Neural cell (in vitro differentiated cells): Measurements from ENCODE around the gene ARHGAP18. TPM values are rescaled to one million over a fixed set of nuclear protein-coding genes. Genes with fewer than 3 reads are reported as not detected.

Source experiments
- H2AFZ ChIP-seq: fragments of 200-600, 300-800 bp; sonication (generic), shearing (Covaris generic); 2 replicates; pipeline ENCODE4 v1.6.0; 2014; ENCODE audit warnings: low read depth, mild to moderate bottlenecking, antibody characterized with exemption, low read length, moderate library complexity
- H3F3A ChIP-seq: fragments of 200-600 bp; shearing (Covaris generic); 2 replicates; pipeline ENCODE4 v1.6.1; 2016; ENCODE audit warnings: mild to moderate bottlenecking, moderate library complexity, mixed read lengths, antibody characterized with exemption, low read length; ENCODE audit not compliant: insufficient read depth, poor library complexity, severe bottlenecking
- H3K27ac ChIP-seq: fragments of 200-600, 300-800 bp; sonication (generic), shearing (Covaris generic); 2 replicates; pipeline ENCODE4 v1.5.1; 2014; ENCODE audit warnings: mild to moderate bottlenecking, low read length, moderate library complexity
- H3K27me3 ChIP-seq: fragments of 300-800, 200-600 bp; sonication (generic), shearing (Covaris generic); 2 replicates; pipeline ENCODE4 v1.6.0; 2014; ENCODE audit warnings: mild to moderate bottlenecking, low read depth, low read length, moderate library complexity; ENCODE audit not compliant: insufficient read depth
- H3K36me3 ChIP-seq: fragments of 300-800, 200-600 bp; sonication (generic), shearing (Covaris generic); 2 replicates; pipeline ENCODE4 v1.5.1; 2014; ENCODE audit warnings: mild to moderate bottlenecking, antibody characterized with exemption, low read length, moderate library complexity; ENCODE audit not compliant: insufficient read depth
- H3K4me2 ChIP-seq: fragments of 300-800, 200-600 bp; sonication (generic), shearing (Covaris generic); 2 replicates; pipeline ENCODE4 v1.6.0; 2014; ENCODE audit warnings: mild to moderate bottlenecking, low read length
- H3K4me3 ChIP-seq: fragments of 300-800, 200-600 bp; sonication (generic), shearing (Covaris generic); 2 replicates; pipeline ENCODE4 v1.5.1; 2014; ENCODE audit warnings: mild to moderate bottlenecking, low read length, moderate library complexity
- H3K79me2 ChIP-seq: fragments of 200-600 bp; shearing (Covaris generic); replicated peaks from 2 replicates; pipeline ENCODE4 v1.6.0; 2014; ENCODE audit warnings: mild to moderate bottlenecking, low read length, moderate library complexity; ENCODE audit not compliant: insufficient read depth
- H3K9ac ChIP-seq: fragments of 300-800, 200-600 bp; sonication (generic), shearing (Covaris generic); 2 replicates; pipeline ENCODE4 v1.6.1; 2016; ENCODE audit warnings: mild to moderate bottlenecking, low read length, mixed read lengths
- H3K9me2 ChIP-seq: fragments of 200-600 bp; shearing (Covaris generic); 2 replicates; pipeline ENCODE4 v1.6.1; 2016; ENCODE audit warnings: mild to moderate bottlenecking, low read length, mixed read lengths; ENCODE audit not compliant: insufficient read depth
- H3K9me3 ChIP-seq: fragments of 200-600, 300-800 bp; sonication (generic), shearing (Covaris generic); 2 replicates; pipeline ENCODE4 v1.6.1; 2016; ENCODE audit warnings: mild to moderate bottlenecking, mixed run types, low read length, moderate library complexity, mixed read lengths
- H4K20me1 ChIP-seq: fragments of 200-600 bp; shearing (Covaris generic); 2 replicates; pipeline ENCODE4 v1.6.1; 2016; ENCODE audit warnings: mild to moderate bottlenecking, mixed run types; ENCODE audit not compliant: insufficient read depth
- EP300 ChIP-seq: fragments of 450-650 bp; conservative IDR thresholded peaks from 2 replicates; pipeline ENCODE4 v1.6.1; 2014; ENCODE audit warnings: antibody characterized with exemption, mild to moderate bottlenecking, moderate library complexity; ENCODE audit not compliant: poor library complexity, severe bottlenecking
- EZH2 ChIP-seq: fragments of 200-600, 300-800 bp; shearing (Covaris generic), sonication (generic); IDR thresholded peaks from 2 replicates; pipeline ENCODE4 v1.6.1; 2014; ENCODE audit warnings: antibody characterized with exemption, low read length, borderline replicate concordance, mild to moderate bottlenecking; ENCODE audit not compliant: insufficient read depth, poor library complexity, severe bottlenecking
- MXI1 ChIP-seq: fragments of 450-650 bp; conservative IDR thresholded peaks from 2 replicates; pipeline ENCODE4 v1.6.1; 2014; ENCODE audit warnings: antibody characterized with exemption, mild to moderate bottlenecking; ENCODE audit not compliant: poor library complexity, severe bottlenecking
- POLR2AphosphoS5 ChIP-seq: IDR thresholded peaks from 2 replicates; pipeline ENCODE4 v1.6.1; 2012
- RAD21 ChIP-seq: fragments of 450-650 bp; conservative IDR thresholded peaks from 2 replicates; pipeline ENCODE4 v1.6.1; 2014; ENCODE audit warnings: antibody characterized with exemption, mild to moderate bottlenecking, moderate library complexity
- REST ChIP-seq: IDR thresholded peaks from 2 replicates; pipeline ENCODE4 v1.6.1; 2012; ENCODE audit warnings: borderline replicate concordance
- SMC3 ChIP-seq: fragments of 450-650 bp; conservative IDR thresholded peaks from 2 replicates; pipeline ENCODE4 v1.6.1; 2014; ENCODE audit warnings: antibody characterized with exemption, mild to moderate bottlenecking, moderate library complexity; ENCODE audit not compliant: poor library complexity
- TAF1 ChIP-seq: IDR thresholded peaks from 2 replicates; pipeline ENCODE4 v1.6.1; 2012; ENCODE audit warnings: low read depth
- polyA plus RNA-seq: library from polyadenylated mRNA; depleted of rRNA; stranded (reverse); fragments of >200 nt; gene quantifications from 2 replicates; pipeline ENCODE4 v1.2.3, GENCODE V29; 2014
- TF ChIP-seq, protein P1 (sequence below): fragments of 450-650 bp; IDR thresholded peaks from 2 replicates; pipeline ENCODE4 v1.5.1; 2014; ENCODE audit warnings: antibody characterized with exemption, mild to moderate bottlenecking, moderate library complexity; ENCODE audit not compliant: poor library complexity, severe bottlenecking

ARHGAP18 gene
- polyA plus RNA-seq, 1 donor from 2014 or later, result 4.7 TPM

DNA sequence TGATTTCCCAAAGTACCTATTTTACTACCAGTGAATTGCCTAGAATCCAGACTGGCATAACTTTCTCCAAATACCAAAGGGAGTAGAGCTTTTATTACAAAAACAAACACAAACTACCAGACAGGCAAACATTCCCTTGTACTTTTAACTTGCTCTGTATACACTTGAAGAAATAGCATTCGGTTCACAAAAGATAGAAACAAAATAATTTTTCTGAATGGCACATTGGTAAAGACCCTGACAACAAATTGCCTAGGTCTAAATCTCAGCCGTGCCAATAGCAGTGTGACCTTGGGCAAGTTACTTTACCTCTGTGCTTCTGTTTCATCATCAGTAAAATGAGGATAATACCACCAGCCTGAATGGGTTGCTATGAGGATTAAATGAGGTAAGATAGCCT, 15.9 kb downstream of the ARHGAP18 start:
- Histone ChIP-seq H3F3A (no peaks in the 10 kb centered on the region), H4K20me1 (no peaks in the 10 kb centered on the region), H3K27me3 (no peaks in the 10 kb centered on the region), H3K36me3 (no peaks in the 10 kb centered on the region), H2AFZ (no peak overlapping the region), H3K9me3 (no peaks in the 10 kb centered on the region), H3K4me2 (no peak overlapping the region), H3K4me3 (no peak overlapping the region), H3K27ac (no peak overlapping the region), H3K79me2 (no peaks in the 10 kb centered on the region), H3K9ac (no peak overlapping the region), H3K9me2 (no peaks in the 10 kb centered on the region)
- no peak for TF ChIP-seq REST
- no peak for TF ChIP-seq SMC3
- no peak for TF ChIP-seq RAD21
- no peak for TF ChIP-seq MXI1
- no peak for TF ChIP-seq EZH2
- TF ChIP-seq, protein P1, sequence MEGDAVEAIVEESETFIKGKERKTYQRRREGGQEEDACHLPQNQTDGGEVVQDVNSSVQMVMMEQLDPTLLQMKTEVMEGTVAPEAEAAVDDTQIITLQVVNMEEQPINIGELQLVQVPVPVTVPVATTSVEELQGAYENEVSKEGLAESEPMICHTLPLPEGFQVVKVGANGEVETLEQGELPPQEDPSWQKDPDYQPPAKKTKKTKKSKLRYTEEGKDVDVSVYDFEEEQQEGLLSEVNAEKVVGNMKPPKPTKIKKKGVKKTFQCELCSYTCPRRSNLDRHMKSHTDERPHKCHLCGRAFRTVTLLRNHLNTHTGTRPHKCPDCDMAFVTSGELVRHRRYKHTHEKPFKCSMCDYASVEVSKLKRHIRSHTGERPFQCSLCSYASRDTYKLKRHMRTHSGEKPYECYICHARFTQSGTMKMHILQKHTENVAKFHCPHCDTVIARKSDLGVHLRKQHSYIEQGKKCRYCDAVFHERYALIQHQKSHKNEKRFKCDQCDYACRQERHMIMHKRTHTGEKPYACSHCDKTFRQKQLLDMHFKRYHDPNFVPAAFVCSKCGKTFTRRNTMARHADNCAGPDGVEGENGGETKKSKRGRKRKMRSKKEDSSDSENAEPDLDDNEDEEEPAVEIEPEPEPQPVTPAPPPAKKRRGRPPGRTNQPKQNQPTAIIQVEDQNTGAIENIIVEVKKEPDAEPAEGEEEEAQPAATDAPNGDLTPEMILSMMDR, result no peak
- TF ChIP-seq EP300, result no peak
- TF ChIP-seq POLR2AphosphoS5, result no peak
- TF ChIP-seq TAF1, result no peak

- H3K4me3 ChIP-seq, result no peak overlapping the region
- H3K27ac ChIP-seq, result no peak overlapping the region
- no peaks in the 10 kb centered on the region for H3K79me2 ChIP-seq
- no peaks in the 10 kb centered on the region for H3K36me3 ChIP-seq
- H3K9me2 ChIP-seq, result no peaks in the 10 kb centered on the region
- H3K9me3 ChIP-seq, result no peaks in the 10 kb centered on the region
- H3K9ac ChIP-seq, result no peak overlapping the region
- H2AFZ ChIP-seq, result no peak overlapping the region
- no peaks in the 10 kb centered on the region for H4K20me1 ChIP-seq
- no peak overlapping the region for H3K4me2 ChIP-seq
- H3K27me3 ChIP-seq, result no peaks in the 10 kb centered on the region
- H3F3A ChIP-seq, result no peaks in the 10 kb centered on the region
- TF ChIP-seq TAF1 (no peak), SMC3 (no peak), RAD21 (no peak), REST (no peak), EZH2 (no peak), MXI1 (no peak), POLR2AphosphoS5 (no peak), EP300 (no peak)
- TF ChIP-seq, protein P1, result no peak
Measured at GRCh38 chr6:129692467-129692866, 17.5 kb downstream of the ARHGAP18 start.
